Transverse colon (tissue), 4 donors: Measurements from ENCODE around the gene ABCG8.

ENCODE experiments used
- POLR2A ChIP-seq: fragments of 450-650 bp; IDR thresholded peaks from one replicate; pipeline ENCODE4 v1.6.1; 2016; ENCODE audit warnings: antibody characterized with exemption, mild to moderate bottlenecking, moderate library complexity
- POLR2AphosphoS5 ChIP-seq, 3 donors: sonication (generic); formaldehyde crosslinking; IDR thresholded peaks; one replicate each; pipeline ENCODE4 v1.6.1; 2016; ENCODE audit warnings: antibody characterized with exemption in 3 of 3
- TF ChIP-seq, protein P1 (sequence below), 5 experiments: fragments of 200-600 bp in 3 of 5; fragments of 450-650 bp in 2 of 5; sonication (generic) in 3 of 5; IDR thresholded peaks; 1 replicate in 2 of 5; 2 replicates in 3 of 5; pipeline ENCODE4 v1.5.1; 2016 to 2017; ENCODE audit warnings: antibody characterized with exemption in 5 of 5, inconsistent platforms in 3 of 5, mild to moderate bottlenecking in 2 of 5, moderate library complexity in 1 of 5

DNA sequence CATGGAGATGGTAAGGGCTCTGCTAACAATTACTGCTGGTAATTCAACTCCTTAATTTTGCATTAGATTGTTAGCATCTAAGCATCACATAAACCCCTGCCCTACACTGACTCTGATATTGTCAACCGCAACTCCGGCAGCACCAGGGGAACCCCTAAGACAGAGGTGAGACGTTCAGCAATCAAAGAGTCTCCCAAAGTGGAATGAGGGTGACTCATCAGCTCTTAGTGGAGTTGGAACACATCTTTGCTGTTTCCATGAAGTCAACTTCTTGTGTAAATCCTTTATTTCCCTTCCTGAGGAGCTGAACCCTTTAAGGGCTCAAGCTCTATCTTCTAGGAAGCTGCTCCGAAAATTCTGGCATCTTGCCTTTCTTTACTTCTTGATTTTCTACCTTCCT lies 52.1 kb downstream of the ABCG8 start:
- TF ChIP-seq, protein P1, sequence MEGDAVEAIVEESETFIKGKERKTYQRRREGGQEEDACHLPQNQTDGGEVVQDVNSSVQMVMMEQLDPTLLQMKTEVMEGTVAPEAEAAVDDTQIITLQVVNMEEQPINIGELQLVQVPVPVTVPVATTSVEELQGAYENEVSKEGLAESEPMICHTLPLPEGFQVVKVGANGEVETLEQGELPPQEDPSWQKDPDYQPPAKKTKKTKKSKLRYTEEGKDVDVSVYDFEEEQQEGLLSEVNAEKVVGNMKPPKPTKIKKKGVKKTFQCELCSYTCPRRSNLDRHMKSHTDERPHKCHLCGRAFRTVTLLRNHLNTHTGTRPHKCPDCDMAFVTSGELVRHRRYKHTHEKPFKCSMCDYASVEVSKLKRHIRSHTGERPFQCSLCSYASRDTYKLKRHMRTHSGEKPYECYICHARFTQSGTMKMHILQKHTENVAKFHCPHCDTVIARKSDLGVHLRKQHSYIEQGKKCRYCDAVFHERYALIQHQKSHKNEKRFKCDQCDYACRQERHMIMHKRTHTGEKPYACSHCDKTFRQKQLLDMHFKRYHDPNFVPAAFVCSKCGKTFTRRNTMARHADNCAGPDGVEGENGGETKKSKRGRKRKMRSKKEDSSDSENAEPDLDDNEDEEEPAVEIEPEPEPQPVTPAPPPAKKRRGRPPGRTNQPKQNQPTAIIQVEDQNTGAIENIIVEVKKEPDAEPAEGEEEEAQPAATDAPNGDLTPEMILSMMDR (IDR thresholded peaks at IDR 0.05): no peak
- TF ChIP-seq POLR2AphosphoS5 (IDR thresholded peaks at IDR 0.05) (no peak), POLR2A (no peak)
